GM21526 (cell line): ENCODE measurements around the gene MPZL3.

Experiments used
- ATAC-seq: cut with Tn5 transposase; IDR thresholded peaks from one replicate; pipeline ENCODE4 v1.9.1; 2021; ENCODE audit warnings: moderate library complexity; ENCODE audit not compliant: unreplicated experiment, low FRiP score

Gene MPZL3

DNA sequence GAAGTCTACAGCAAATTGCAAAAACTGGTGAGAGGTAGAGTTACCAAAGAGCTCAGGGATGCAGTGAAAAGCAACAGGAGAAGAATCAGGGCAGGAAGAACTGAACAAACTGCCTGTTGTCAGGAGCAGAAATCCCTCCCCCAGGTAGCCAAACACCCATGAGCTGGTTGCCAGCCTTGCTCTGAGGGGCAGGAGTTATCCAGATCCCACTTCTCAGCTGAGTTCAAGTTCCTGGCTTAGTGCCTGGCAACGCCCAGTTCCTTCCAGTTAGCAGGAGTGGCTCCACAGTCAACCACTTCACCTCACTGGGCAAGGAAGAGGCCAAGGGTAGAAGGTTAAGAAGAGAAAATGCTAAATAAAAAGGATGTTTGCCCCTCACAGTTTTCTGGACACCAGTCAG lies 13.8 kb upstream of the MPZL3 start:
- no peak for ATAC-seq

DNA sequence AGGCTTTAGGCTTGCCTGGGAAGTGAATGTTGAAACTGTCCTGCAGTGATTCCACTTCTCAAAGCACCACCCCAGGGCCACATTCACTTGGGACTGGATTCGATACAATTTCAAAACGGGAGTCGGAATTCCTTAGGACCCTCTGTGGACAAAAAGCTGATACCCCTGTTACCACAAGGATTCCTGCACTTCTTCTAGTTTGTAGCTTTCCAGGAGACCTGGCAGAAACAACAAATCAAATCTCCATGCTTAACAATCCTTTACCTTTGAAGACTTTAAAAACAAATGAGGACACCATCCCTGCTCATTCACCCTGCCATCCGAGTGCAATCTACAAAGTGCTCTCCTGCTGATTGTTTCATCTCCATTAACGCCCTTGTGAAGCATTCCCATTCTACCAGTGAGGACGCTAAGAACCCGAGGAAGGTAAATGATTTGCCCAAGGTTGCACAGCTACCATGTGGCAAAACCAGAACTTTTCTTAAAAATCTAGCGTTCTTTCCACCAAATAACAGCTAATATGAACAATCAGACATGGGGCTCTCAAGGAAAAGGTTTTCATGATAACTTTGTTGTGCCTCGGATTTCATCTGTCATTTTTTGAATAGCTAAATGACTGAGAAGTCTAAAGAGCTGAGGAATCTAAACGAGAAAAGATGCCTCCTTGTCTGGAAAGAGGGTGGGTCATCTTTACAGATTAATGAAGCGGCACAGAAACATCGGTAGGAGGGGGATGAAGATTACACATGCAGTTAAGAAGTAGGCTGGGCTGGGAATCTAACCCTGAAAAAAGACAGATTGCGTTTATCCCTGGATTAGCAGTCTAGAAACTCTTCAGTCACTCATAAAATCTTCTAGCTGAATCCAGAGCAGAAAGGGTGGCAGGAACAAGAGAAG lies 12.7 kb upstream of the MPZL3 start:
- no peak for ATAC-seq

DNA sequence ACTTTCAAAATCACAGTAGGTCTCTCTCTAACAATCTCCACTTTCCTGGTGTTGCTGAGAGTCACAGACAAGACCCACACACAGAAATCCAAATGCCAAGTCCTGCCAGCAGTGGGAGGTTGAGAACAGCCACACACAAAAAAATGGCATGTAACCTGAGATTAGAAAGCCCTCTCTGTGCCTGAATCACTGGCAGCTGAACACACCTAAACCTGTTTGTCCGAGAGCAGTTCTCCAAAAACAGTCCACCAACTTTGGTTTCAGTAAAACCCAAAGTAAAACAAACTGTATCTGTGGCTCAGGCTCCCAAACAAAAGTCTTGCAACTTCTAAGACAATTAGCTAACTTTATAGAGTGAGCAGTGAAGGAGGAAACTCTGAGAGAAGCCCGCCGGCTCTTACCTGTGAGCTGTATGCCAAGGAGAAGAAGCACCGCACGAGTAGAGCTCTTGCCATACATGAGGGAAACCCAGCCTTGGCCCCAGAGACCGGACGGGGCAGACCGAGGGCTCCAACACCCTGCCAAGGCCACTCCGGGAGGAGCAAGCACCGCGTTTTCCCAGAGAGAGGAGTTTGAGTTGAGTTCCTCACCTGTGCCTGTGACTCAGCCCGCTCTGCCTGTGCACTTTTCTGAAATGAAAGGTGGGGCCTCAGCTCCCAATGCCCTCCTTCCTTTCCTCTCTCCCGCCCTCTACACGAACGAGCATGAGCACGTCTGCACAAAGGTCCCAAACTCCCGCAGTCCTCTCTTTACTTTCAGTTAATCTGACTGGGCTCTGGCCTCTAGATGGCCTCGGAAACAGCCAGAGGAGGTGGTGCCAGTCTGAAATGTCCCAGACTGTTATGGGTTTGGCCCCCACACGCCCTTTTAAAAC lies 11.8 kb upstream of the MPZL3 start, which contains the start of gene MPZL2:
Gene MPZL2, minus strand, starts transcription at position 603 of the 874 bp plus-strand sequence. Its CDS starts 144 bp downstream, at position 459.
- no peak for ATAC-seq

DNA sequence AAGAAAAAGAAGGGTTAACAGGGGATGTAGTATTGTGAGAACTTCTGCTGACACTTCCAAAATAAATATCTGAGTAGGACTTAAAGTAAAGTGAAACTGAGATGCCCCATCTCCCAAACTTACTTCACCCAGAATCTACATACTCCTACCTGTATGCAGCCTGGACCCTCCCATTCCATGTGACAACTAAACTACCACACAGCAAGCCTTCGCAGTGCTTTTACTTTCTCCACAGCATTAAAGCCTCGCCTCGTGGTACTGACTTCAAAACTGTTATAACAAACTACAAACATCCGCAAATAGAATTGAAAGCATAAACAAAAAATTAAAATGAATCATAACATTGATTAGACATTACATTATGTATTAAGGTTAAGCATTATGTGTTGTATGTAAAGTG lies 10.9 kb upstream of the MPZL3 start:
- no peak for ATAC-seq

DNA sequence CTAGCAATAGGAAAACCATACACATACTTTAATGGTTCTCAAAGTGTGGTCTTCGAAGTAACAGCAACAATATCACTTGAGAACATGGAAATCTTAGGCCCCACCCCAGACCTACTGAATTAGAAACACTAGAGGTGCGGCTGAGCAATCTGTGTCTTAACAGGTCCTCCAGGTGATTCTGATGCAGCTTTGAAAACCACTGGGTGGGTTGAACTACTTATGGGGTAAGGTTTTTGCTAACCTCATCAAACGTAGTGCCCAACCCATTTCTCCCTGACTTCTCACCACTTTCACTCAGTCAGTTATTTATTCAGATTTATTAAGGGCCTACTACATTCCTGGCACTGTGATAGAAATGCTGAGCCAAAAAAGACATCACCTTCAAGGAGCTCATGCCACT lies 8.2 kb upstream of the MPZL3 start:
- ATAC-seq: no peak

DNA sequence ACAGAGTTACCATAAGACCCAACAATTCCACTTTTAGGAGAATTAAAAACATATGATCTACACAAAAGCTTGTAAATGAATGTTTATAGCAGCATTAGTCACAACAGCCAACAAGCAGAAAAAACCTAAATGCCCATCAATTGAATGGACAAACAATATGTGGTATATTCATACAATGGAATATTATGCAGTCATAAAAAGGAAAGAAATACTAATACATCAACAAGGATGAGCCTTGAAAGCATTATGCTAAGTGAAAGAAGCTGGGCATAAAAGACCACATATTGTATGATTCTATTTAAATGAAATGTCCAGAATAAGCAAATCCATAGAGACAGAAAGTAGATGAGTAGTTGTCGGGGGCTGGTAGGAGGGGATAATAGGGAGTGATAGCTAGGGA lies 7.0 kb upstream of the MPZL3 start:
- no peak for ATAC-seq

DNA sequence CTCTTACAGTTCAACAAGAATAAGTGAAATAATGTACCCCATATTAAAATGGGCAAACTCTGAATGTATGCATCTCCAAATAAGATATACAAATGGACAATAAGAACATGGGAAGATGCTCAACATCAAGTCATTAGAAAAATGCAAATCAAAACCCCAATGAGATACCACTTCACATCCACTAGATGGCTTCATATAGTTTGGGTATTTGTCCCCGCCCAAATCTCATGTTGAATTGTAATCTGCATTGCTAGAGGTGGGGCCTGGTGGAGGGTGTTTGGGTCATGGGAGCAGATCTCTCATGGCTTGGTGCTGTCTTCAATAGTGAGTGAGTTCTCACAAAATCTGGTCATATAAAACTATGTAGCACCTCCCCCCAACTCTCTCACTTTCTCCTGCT lies 6.2 kb upstream of the MPZL3 start:
- no peak for ATAC-seq

DNA sequence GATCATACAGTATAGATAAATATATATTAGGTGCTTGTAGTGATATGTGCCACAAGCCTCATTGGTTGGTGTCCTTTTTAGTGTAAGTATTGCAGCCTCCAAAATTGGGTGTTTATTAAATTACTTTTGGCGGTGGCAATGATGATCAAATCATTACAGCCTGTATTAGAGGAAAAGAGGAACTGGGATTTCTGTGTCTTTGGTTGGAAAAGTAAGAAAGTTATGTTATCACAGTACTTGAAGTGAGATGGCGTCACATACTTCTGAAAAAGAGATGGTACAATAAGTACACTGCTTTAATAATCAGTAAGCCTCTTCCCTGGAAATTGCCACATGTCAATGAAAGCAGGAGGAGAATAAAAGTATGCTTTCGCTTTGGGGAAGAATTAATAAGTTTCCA lies 523 bp upstream of the MPZL3 start:
- ATAC-seq: no peak

DNA sequence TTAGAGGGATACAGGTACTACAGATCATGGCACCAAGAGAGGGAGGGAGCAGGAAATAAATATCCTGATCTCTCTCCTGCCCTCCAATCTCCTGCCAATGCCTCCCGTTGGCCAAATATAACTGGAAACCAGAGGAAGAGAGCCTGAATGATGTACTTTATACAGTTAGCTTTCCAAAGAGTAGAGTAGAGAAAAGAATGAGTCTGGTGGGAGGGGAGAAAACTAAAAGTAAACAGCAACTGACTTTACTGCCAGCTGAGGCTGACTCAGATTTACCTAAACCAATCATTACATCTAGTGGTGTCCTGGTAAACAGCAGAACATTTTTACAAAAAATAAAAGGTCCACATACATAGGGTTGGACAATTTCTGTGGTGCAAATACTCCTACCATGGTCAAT lies 5.1 kb downstream of the MPZL3 start:
- ATAC-seq: no peak

DNA sequence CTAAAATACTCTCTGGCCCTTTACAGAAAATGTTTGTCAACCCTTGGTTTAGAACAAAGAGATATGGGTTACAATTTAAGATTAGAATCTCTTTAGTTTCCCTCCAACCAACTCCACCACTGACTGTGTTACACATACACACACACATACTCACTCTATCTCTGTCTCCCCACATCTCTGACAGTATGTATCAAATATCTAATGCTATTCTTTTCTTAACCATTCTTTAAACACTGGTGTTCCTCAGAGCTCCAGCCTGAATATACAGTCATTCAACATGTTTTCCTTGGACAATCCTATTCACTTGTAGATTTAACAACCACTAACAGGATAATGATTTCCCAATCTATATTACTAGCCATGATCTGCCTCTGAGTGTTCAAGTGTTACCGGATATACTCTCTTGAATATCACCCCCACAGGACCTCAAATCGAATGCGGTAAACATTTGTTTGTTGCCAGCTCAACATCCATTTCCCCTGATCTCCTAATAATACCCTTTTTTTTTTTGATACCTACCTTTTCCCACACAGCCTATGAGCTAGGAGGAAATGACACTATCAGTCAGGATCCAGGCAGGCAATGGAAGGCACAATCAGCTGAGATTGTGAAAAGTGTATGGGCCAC lies 6.1 kb downstream of the MPZL3 start:
- no peak for ATAC-seq

DNA sequence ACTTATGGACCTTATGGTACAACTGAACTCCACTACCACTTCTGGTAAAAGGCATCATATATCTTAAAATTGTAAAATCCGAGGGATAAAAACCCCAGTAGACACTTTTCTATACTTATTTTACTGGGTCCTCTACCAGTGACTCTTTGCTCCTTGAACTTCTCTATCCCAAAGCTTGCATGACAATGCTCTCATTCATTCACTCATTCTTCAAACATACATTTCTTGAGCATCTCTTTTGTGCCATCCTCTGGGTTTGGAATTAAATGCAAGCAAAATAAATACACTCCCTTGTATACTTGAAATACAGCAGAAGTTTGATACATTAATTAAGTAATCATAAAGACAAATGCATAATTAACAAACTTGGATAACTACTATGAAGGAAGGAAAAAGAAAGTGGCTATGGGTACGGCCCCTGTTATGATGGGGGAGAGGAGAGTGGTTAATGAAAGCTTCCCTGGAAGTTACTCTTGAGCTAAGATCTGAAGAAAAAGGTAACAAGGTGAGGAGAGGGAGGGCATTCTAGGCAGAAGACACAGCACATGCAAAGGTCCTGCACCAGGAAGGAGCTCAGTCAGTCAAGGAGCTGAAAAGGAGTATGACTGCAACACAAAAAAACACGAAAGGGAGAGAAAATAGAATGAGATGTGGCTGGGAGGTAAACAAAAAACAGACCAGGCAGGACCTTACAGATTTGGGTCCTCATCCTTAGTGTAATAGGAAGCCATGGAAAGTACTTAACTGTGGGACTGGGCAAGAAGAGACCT lies 8.0 kb downstream of the MPZL3 start:
- no peak for ATAC-seq

DNA sequence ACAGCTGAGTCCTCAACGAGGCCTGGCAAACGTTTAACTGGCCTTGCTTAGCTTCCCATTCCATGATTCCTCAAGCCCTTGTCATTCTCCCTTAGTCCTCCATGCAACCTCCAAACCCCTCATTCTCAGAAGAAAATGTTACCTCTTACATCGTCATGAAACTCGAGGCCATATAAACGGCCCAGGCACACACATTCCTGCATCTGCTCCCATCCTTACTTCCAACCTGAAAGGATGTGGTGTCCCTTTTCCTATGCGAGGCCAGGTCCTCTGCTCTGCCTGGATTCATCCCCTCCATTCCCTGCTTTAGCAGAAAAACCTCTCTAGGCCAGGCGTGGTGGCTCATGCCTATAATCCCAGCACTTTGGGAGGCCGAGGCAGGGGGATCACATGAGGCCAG lies 9.0 kb downstream of the MPZL3 start:
- no peak for ATAC-seq

DNA sequence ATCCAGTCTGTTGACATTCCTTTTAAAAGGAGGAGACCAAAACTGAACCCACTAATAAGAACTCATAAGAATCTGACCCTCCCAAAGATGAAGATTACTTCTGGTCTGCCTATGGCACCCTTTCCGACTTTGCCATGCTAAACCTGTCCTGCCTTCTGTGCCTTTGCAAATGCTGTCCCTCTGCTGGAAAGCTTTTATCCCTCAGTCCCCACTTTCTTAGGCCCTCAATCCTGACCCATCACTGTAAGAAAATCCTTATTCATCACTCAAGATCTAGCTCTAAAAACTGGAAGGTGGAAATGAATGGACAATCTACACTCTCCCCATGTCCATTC lies 10.4 kb downstream of the MPZL3 start:
- ATAC-seq: no peak

DNA sequence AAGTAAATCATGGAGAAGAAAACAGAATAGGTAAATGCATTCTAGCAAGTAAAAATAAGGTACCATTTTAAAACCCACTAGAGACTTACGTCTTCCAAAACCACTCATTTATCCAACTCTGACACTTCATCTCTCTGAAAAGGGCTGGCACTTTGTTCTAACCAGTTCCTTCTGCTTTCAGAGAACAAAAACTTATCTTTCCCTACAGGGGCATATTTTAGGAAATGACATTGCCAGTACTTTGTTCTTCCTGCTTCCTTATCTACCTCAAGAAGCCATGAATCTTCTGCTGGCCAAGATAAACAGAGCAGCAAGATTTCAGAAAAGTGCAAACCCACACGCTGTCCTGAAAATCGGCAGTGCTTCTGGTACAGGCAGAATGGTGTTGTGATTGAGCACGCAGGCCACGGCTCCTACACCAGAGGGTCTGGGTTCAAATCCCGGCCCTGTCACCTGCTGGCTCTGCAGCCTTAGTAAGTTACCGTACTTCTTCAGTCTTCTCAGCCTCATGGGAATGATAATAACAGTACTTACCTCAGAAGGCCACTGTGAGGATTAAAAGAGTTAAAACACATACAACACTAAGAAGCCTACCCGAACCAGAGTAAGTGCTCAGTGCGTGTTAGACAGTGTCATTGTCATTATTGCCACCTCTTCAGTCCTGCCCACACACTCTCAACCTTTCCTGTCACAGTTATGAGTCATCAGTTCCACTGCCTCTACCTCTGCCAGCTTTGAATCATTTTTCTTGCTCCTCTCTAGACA lies 11.0 kb downstream of the MPZL3 start:
- ATAC-seq: peak; percentile 77

DNA sequence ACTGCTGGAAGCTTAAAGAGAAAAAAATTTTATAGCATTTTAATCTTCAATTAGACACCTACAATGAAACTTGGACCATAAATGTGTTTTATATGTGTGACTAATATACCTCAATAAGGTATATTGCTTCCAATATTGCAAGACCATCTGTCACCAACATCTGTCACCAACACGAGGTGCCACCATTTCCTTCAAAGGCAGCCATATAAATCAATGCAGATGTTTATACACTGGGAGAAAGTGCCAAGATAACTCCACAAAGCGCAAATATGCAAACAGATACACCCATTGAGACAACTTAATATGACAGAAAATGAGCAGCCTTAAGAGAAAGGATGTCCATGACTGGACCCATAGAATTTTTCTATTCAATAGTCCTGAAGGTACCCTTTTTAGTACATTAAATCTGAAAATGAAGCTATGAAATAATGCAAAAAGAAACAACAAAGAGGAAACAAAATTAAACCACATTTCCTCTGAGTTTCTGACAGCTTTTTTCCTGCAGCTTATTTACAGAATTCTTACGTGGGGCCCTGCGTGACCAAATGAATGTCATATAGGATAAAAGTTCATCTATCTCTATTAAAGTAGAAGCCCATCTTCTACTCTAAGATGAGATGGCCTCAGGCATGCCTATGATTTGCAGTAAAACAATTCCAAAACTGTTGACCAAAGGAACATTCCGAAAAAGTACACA lies 12.5 kb downstream of the MPZL3 start:
- no peak for ATAC-seq

DNA sequence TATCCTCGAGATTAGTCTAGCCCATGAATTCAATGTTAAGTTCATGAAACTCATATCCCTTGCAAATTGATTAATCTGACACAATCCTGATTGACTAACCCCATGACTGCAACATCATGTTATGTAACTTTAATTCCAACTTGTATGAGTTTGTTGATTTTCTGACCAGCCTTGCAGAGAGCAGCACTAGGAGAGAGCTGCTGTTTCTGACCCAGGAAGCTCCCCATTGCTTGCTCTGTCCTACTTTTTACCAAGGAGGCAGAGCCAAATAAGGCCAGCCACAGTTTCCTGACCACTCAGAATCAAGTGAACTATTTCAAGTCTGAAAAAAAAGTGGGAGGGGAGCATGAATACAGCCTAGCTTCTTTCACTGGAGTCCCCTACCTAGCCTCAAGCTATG lies 13.2 kb downstream of the MPZL3 start:
- ATAC-seq: no peak

DNA sequence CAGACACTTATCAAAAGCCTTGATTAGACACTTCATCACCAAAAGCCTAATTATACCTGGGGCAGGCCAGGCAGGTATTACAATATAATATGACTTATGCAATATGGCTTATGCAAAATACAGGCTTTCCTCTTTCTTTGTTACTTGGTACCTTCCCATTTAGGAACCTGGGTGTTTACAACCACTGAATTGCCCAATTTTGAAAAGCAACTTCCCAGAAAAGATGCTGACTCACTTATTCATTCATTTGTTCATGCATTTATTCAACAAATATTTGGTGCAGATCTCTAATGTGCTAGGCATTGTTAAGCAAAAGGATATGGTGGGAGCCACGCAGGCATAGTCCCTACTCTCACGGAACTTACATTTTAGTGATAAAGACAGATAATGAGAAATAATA lies 13.7 kb downstream of the MPZL3 start:
- no peak for ATAC-seq

DNA sequence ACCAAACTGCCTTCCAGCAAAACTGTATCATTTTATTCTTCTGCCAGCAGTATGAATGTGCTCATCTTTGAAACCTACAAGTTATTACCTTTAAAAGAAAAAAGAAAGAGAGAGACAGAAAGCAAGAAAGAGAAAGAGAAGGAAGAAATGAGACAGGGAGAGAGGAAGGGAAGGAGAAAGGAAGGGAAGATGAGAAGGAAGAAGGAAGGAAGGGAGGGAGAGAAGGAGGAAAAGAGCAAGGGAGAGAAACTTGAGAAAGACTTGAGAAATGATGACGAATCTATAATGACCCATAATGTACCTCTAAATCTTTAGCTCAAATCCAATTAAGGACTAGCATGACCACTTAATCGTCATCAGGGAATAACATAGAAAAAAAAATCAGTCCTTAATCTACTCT lies 16.0 kb downstream of the MPZL3 start:
- ATAC-seq: no peak

DNA sequence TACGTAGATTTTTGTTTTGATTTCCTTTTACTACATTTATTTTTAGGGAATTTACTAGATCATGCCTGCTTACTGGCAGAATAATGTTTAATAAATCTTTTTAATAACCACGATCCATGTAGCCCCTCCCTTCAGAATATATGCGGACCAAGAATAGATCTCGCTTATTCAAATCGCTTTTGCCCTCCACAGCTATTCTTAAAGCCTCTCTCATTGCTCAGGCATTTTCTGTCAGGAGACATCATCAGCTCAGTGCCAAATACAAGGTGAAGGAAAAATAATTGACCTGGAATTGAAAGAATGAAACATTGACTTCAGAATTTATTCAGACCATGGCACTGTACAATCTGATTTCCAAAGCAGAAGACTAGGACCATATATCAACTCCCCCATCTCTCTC lies 17.3 kb downstream of the MPZL3 start:
- ATAC-seq: no peak
